Astrocyte (in vitro differentiated cells and primary cell): Measurements from ENCODE around the gene GALNT18. TPM values are rescaled to one million over a fixed set of nuclear protein-coding genes. Genes with fewer than 3 reads are reported as not detected.

Experiments
- DNase-seq: peaks from one replicate; pipeline ENCODE4 v3.0.0-alpha.2; 2010; ENCODE audit warnings: low read depth
- FAIRE-seq: peaks from 2 replicates; lab custom pipeline; 2011; peaks lifted over from hg19 to GRCh38; lab: Jason Lieb, UNC
- H2AFZ ChIP-seq: 2 replicates; pipeline ENCODE4 v1.6.0; 2012; ENCODE audit warnings: low read depth, low read length, inconsistent platforms
- H3K27ac ChIP-seq: 2 replicates; pipeline ENCODE4 v1.5.1; 2011; ENCODE audit warnings: low read depth, low read length, inconsistent platforms
- H3K27me3 ChIP-seq: 2 replicates; pipeline ENCODE4 v1.6.0; 2011; ENCODE audit warnings: low read length, inconsistent platforms; ENCODE audit not compliant: insufficient read depth
- H3K36me3 ChIP-seq: 2 replicates; pipeline ENCODE4 v1.5.1; 2011; ENCODE audit warnings: low read length, inconsistent platforms; ENCODE audit not compliant: insufficient read depth
- H3K4me1 ChIP-seq: 2 replicates; pipeline ENCODE4 v1.5.1; 2011; ENCODE audit warnings: low read length, inconsistent platforms; ENCODE audit not compliant: insufficient read depth
- H3K4me2 ChIP-seq: 2 replicates; pipeline ENCODE4 v1.6.0; 2012; ENCODE audit warnings: low read length, inconsistent platforms
- H3K4me3 ChIP-seq: 2 replicates; pipeline ENCODE4 v1.5.1; 2011; ENCODE audit warnings: low read depth, mild to moderate bottlenecking, low read length, inconsistent platforms; ENCODE audit not compliant: insufficient read depth
- H3K79me2 ChIP-seq: 2 replicates; pipeline ENCODE4 v1.6.0; 2012; ENCODE audit warnings: mild to moderate bottlenecking, low read length, inconsistent platforms; ENCODE audit not compliant: insufficient read depth
- H3K9ac ChIP-seq: 2 replicates; pipeline ENCODE4 v1.6.0; 2012; ENCODE audit warnings: mild to moderate bottlenecking, low read length, inconsistent platforms
- H3K9me3 ChIP-seq: 2 replicates; pipeline ENCODE4 v1.5.1; 2012; ENCODE audit warnings: low read depth, mild to moderate bottlenecking, low read length, inconsistent platforms; ENCODE audit not compliant: insufficient read depth
- H4K20me1 ChIP-seq: 2 replicates; pipeline ENCODE4 v1.6.0; 2012; ENCODE audit warnings: low read length, inconsistent platforms; ENCODE audit not compliant: insufficient read depth
- H3K27ac Mint-ChIP-seq: one replicate; pipeline ENCODE4 v1.8.0; 2021; ENCODE audit warnings: mild to moderate bottlenecking, mixed read lengths; ENCODE audit not compliant: unreplicated experiment
- H3K27me3 Mint-ChIP-seq: one replicate; pipeline ENCODE4 v1.8.0; 2021; ENCODE audit warnings: low read depth, mixed read lengths; ENCODE audit not compliant: unreplicated experiment
- H3K36me3 Mint-ChIP-seq: one replicate; pipeline ENCODE4 v1.8.0; 2021; ENCODE audit warnings: low read depth, mixed read lengths; ENCODE audit not compliant: unreplicated experiment
- H3K4me1 Mint-ChIP-seq: one replicate; pipeline ENCODE4 v1.8.0; 2021; ENCODE audit warnings: low read depth, mixed read lengths; ENCODE audit not compliant: unreplicated experiment
- H3K4me3 Mint-ChIP-seq: one replicate; pipeline ENCODE4 v1.8.0; 2021; ENCODE audit warnings: mild to moderate bottlenecking, moderate library complexity, mixed read lengths; ENCODE audit not compliant: unreplicated experiment
- H3K9me3 Mint-ChIP-seq: one replicate; pipeline ENCODE4 v1.8.0; 2021; ENCODE audit warnings: mild to moderate bottlenecking, mixed read lengths; ENCODE audit not compliant: unreplicated experiment
- EZH2 ChIP-seq: IDR thresholded peaks from 2 replicates; pipeline ENCODE4 v1.6.1; 2012; ENCODE audit warnings: mild to moderate bottlenecking, low read length, inconsistent platforms; ENCODE audit not compliant: insufficient read depth
- total RNA-seq: library from RNA; stranded (reverse); gene quantifications from 2 replicates; pipeline ENCODE4 v1.2.1, GENCODE V29; 2021
- TF ChIP-seq, protein P1 (sequence below): IDR thresholded peaks from 2 replicates; pipeline ENCODE4 v1.5.1; 2011; ENCODE audit warnings: low read depth, mild to moderate bottlenecking, inconsistent platforms, low read length, moderate library complexity; ENCODE audit not compliant: insufficient read depth

Gene GALNT18
- total RNA-seq, 1 donor from 2014 or later: 6.5 TPM

DNA sequence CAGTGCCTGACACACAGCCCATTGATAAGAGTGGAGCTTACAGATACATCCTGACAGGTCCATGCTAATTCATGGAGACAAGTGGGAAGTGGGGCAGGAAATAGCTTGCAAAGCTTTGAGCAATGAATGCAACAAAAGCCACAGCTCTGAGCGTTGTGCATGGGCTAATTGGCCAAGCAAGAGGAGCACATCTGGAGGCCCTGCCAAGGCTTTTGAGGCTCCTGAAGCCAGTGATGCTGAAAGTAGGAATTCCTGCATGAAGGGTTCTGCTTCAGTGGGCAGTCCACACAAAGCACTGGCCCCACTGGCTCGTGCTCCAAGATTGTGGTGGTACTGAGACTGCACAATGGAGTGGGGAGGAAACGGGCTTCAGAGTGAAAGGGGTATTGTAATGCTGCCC is 164.9 kb downstream of the GALNT18 start:
- H3K27me3 Mint-ChIP-seq: peaks cover 44% of the 10 kb centered on the region
- peaks cover 1% of the 10 kb centered on the region for H3K4me1 Mint-ChIP-seq
- Histone ChIP-seq H3K27me3 (peaks cover 34% of the 10 kb centered on the region), H3K9me3 (no peaks in the 10 kb centered on the region), H3K36me3 (no peaks in the 10 kb centered on the region), H4K20me1 (no peaks in the 10 kb centered on the region), H3K27ac (no peak overlapping the region), H3K79me2 (no peaks in the 10 kb centered on the region), H3K4me2 (no peak overlapping the region), H3K9ac (no peak overlapping the region), H2AFZ (no peak overlapping the region), H3K4me1 (no peaks in the 10 kb centered on the region), H3K4me3 (no peak overlapping the region)
- H3K9me3 Mint-ChIP-seq: peaks cover 4% of the 10 kb centered on the region
- no peak for FAIRE-seq
- peaks cover 2% of the 10 kb centered on the region for H3K36me3 Mint-ChIP-seq
- no peak overlapping the region for H3K27ac Mint-ChIP-seq
- no peak for TF ChIP-seq EZH2
- TF ChIP-seq, protein P1, sequence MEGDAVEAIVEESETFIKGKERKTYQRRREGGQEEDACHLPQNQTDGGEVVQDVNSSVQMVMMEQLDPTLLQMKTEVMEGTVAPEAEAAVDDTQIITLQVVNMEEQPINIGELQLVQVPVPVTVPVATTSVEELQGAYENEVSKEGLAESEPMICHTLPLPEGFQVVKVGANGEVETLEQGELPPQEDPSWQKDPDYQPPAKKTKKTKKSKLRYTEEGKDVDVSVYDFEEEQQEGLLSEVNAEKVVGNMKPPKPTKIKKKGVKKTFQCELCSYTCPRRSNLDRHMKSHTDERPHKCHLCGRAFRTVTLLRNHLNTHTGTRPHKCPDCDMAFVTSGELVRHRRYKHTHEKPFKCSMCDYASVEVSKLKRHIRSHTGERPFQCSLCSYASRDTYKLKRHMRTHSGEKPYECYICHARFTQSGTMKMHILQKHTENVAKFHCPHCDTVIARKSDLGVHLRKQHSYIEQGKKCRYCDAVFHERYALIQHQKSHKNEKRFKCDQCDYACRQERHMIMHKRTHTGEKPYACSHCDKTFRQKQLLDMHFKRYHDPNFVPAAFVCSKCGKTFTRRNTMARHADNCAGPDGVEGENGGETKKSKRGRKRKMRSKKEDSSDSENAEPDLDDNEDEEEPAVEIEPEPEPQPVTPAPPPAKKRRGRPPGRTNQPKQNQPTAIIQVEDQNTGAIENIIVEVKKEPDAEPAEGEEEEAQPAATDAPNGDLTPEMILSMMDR: no peak
- DNase-seq: no peak
- H3K4me3 Mint-ChIP-seq: no peak overlapping the region

DNA sequence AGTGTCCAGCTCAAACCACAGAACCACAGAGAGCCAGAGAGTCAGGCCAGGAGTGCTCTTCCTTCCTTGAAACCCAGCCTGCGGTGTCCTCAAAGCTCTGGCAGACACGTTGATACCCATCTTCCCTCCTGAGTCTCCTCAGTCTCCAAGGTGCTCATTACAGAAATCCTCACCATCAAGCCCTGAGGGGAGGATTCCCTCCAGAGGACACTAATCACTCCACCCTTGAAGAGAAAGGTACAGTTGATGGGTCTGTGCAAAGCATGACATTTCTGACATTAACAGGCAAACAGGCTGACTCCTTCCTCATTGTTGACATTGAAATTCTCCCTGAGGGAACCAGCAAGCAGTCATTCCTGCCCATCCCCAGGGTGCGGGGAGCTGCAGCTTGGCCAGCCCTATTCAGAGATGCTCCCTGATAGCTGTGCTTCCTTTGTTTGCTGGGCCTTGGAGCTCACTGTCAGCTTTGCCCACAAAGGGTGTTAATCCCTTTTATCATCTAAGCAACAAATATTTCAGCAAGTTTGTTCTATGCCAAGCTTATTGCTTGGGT is 167.1 kb downstream of the GALNT18 start:
- Histone ChIP-seq H3K4me2 (no peak overlapping the region), H3K4me1 (peaks cover 11% of the 10 kb centered on the region), H3K36me3 (no peaks in the 10 kb centered on the region), H2AFZ (no peak overlapping the region), H3K9ac (no peak overlapping the region), H3K79me2 (no peaks in the 10 kb centered on the region), H4K20me1 (no peaks in the 10 kb centered on the region), H3K4me3 (no peak overlapping the region), H3K9me3 (no peaks in the 10 kb centered on the region), H3K27ac (no peak overlapping the region), H3K27me3 (peaks cover 19% of the 10 kb centered on the region)
- FAIRE-seq (no peak), DNase-seq (no peak)
- H3K4me3 Mint-ChIP-seq: no peak overlapping the region
- no peak overlapping the region for H3K27ac Mint-ChIP-seq
- no peak for TF ChIP-seq EZH2
- TF ChIP-seq, protein P1: no peak
- peaks cover 4% of the 10 kb centered on the region for H3K9me3 Mint-ChIP-seq
- peaks cover 13% of the 10 kb centered on the region for H3K4me1 Mint-ChIP-seq
- H3K27me3 Mint-ChIP-seq: peaks cover 39% of the 10 kb centered on the region
- no peaks in the 10 kb centered on the region for H3K36me3 Mint-ChIP-seq

DNA sequence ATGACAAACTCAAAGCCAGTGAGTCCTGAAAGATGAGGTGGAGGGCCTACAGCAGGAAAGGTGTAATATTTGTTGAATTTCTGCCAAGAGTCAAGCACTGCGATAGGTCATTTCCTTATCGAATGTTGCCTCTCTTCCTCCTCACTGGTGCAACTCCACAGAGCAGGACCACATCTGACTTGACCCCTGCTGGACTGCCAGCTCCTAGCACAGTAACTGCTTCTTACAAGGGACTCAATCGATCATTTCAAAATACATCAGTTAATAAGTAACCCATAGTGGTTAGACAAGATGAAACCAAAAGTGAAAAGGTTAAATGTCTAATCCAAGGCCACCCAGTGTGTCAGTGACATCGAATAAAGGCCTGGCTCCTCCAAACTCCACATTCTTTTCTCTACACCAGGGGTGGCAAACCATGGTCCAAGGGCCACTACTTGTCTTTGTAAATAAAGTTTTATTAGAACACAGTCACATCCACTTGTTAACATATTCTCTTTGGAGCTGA is 170.3 kb downstream of the GALNT18 start:
- H4K20me1 ChIP-seq: no peaks in the 10 kb centered on the region
- H3K4me3 ChIP-seq: no peak overlapping the region
- H3K4me1 ChIP-seq: peaks cover 11% of the 10 kb centered on the region
- no peak overlapping the region for H3K4me2 ChIP-seq
- no peak overlapping the region for H3K9ac ChIP-seq
- no peak for DNase-seq
- peaks cover 6% of the 10 kb centered on the region for H3K36me3 Mint-ChIP-seq
- H3K9me3 ChIP-seq: no peaks in the 10 kb centered on the region
- no peak overlapping the region for H3K27ac Mint-ChIP-seq
- no peaks in the 10 kb centered on the region for H3K36me3 ChIP-seq
- no peak overlapping the region for H2AFZ ChIP-seq
- peaks cover 8% of the 10 kb centered on the region for H3K27me3 ChIP-seq
- peaks cover 7% of the 10 kb centered on the region for H3K9me3 Mint-ChIP-seq
- FAIRE-seq: no peak
- peaks cover 13% of the 10 kb centered on the region for H3K4me1 Mint-ChIP-seq
- no peaks in the 10 kb centered on the region for H3K79me2 ChIP-seq
- H3K27ac ChIP-seq: no peak overlapping the region
- H3K27me3 Mint-ChIP-seq: peaks cover 37% of the 10 kb centered on the region
- no peak for TF ChIP-seq EZH2
- TF ChIP-seq, protein P1: no peak
- H3K4me3 Mint-ChIP-seq: no peak overlapping the region
